CD14-positive monocyte (primary cell): ENCODE data around the gene REL. TPM values are rescaled to one million over a fixed set of nuclear protein-coding genes. Genes with fewer than 3 reads are reported as not detected.

Experiments used
- DNase-seq, 3 donors: peaks; one replicate each; pipeline ENCODE4 v3.0.0-alpha.2; 2011 to 2022
- H2AFZ ChIP-seq: 2 replicates; pipeline ENCODE4 v1.6.0; 2012; ENCODE audit warnings: mild to moderate bottlenecking, low read depth, low read length, inconsistent platforms; ENCODE audit not compliant: insufficient read depth, poor library complexity, severe bottlenecking
- H3K27ac ChIP-seq, 2 donors: 1 replicate in 1 of 2; 2 replicates in 1 of 2; pipeline ENCODE4 v1.5.1; 2012 to 2013; ENCODE audit warnings: low read length in 2 of 2, control low read depth in 1 of 2, inconsistent platforms in 1 of 2, low read depth in 1 of 2, mild to moderate bottlenecking in 1 of 2
- H3K27me3 ChIP-seq, 2 donors: one replicate each; pipeline versions ENCODE4 v1.6.0 to v1.6.1; 2011 to 2013; ENCODE audit warnings: low read length in 2 of 2; ENCODE audit not compliant: control insufficient read depth in 2 of 2, insufficient read depth in 2 of 2
- H3K36me3 ChIP-seq, 2 donors: replicated peaks in 1 of 2; 1 replicate in 1 of 2; 2 replicates in 1 of 2; pipeline versions ENCODE4 v1.5.1 to v1.6.1; 2012 to 2013; ENCODE audit warnings: low read length in 2 of 2, control low read depth in 1 of 2, inconsistent platforms in 1 of 2, mild to moderate bottlenecking in 1 of 2; ENCODE audit not compliant: insufficient read depth in 2 of 2, control insufficient read depth in 1 of 2
- H3K4me1 ChIP-seq, 2 donors: 1 replicate in 1 of 2; 2 replicates in 1 of 2; pipeline versions ENCODE4 v1.5.1 to v1.6.1; 2012 to 2013; ENCODE audit warnings: low read length in 2 of 2, control low read depth in 1 of 2, inconsistent platforms in 1 of 2, mild to moderate bottlenecking in 1 of 2, moderate library complexity in 1 of 2; ENCODE audit not compliant: insufficient read depth in 2 of 2, control insufficient read depth in 1 of 2
- H3K4me2 ChIP-seq: replicated peaks from 2 replicates; pipeline ENCODE3; 2012; ENCODE audit warnings: low read length, moderate library complexity, mild to moderate bottlenecking; ENCODE audit not compliant: poor library complexity, severe bottlenecking; ENCODE audit errors: extremely low read depth
- H3K4me3 ChIP-seq, 3 experiments: fragments of 200-600 bp in 1 of 3; sonication (generic) in 1 of 3; replicated peaks in 1 of 3; 1 replicate in 2 of 3; 2 replicates in 1 of 3; pipeline ENCODE4 v1.5.1; 2011 to 2013; ENCODE audit warnings: low read length in 3 of 3, mild to moderate bottlenecking in 3 of 3, control low read depth in 2 of 3, low read depth in 2 of 3, inconsistent platforms in 1 of 3, moderate library complexity in 1 of 3
- H3K79me2 ChIP-seq: 2 replicates; pipeline ENCODE4 v1.6.0; 2012; ENCODE audit warnings: mild to moderate bottlenecking, control low read depth, inconsistent platforms, low read length, moderate library complexity; ENCODE audit not compliant: insufficient read depth
- H3K9ac ChIP-seq: 2 replicates; pipeline ENCODE4 v1.6.0; 2017; ENCODE audit warnings: low read length, mild to moderate bottlenecking; ENCODE audit not compliant: insufficient read depth, poor library complexity, severe bottlenecking
- H3K9me3 ChIP-seq, 2 donors: replicated peaks in 1 of 2; 1 replicate in 1 of 2; 2 replicates in 1 of 2; pipeline versions ENCODE4 v1.5.1 to v1.6.1; 2012 to 2013; ENCODE audit warnings: low read length in 2 of 2, control low read depth in 1 of 2; ENCODE audit not compliant: control insufficient read depth in 1 of 2, insufficient read depth in 1 of 2
- H4K20me1 ChIP-seq: 2 replicates; pipeline ENCODE4 v1.6.0; 2012; ENCODE audit warnings: mild to moderate bottlenecking, low read length, control low read depth, moderate library complexity; ENCODE audit not compliant: insufficient read depth
- H3K27ac Mint-ChIP-seq, 7 donors: one replicate each; pipeline ENCODE4 v1.8.0; 2020; ENCODE audit warnings: mild to moderate bottlenecking in 7 of 7, mixed read lengths in 7 of 7, moderate library complexity in 6 of 7, inconsistent platforms in 2 of 7
- H3K27me3 Mint-ChIP-seq, 3 donors: one replicate each; pipeline ENCODE4 v1.8.0; 2021 to 2022; ENCODE audit warnings: low read depth in 3 of 3, mild to moderate bottlenecking in 3 of 3, mixed read lengths in 3 of 3, moderate library complexity in 3 of 3, inconsistent platforms in 1 of 3
- H3K36me3 Mint-ChIP-seq, 2 donors: one replicate each; pipeline ENCODE4 v1.8.0; 2020; ENCODE audit warnings: mixed read lengths in 2 of 2, inconsistent platforms in 1 of 2, mild to moderate bottlenecking in 1 of 2
- H3K4me1 Mint-ChIP-seq: one replicate; pipeline ENCODE4 v1.8.0; 2020; ENCODE audit warnings: mild to moderate bottlenecking, mixed read lengths
- H3K4me3 Mint-ChIP-seq, 2 donors: one replicate each; pipeline ENCODE4 v1.8.0; 2020; ENCODE audit warnings: mild to moderate bottlenecking in 2 of 2, mixed read lengths in 2 of 2, moderate library complexity in 1 of 2
- H3K9me3 Mint-ChIP-seq, 7 donors: one replicate each; pipeline ENCODE4 v1.8.0; 2020 to 2022; ENCODE audit warnings: mixed read lengths in 7 of 7, mild to moderate bottlenecking in 6 of 7, moderate library complexity in 6 of 7, inconsistent platforms in 2 of 7
- CTCF ChIP-seq: fragments of 200-600 bp; IDR thresholded peaks from one replicate; pipeline ENCODE4 v1.8.0; 2022; ENCODE audit warnings: antibody characterized with exemption, mild to moderate bottlenecking
- WGBS: methylation state at CpG from one replicate; pipeline ENCODE4 v1.1.5; 2013; ENCODE audit warnings: missing lambda C conversion rate; ENCODE audit not compliant: insufficient coverage; 5-methylcytosine and 5-hydroxymethylcytosine counted together
- intact Hi-C, 2 donors: fragments of 100-400 bp; cut with micrococcal nuclease; formaldehyde crosslinking; loops; one replicate each; pipeline versions ENCODE4 v1.15.0 to v1.15.1; 2023
- polyA plus RNA-seq, 3 donors: library from polyadenylated mRNA; depleted of rRNA in 1 of 3; unstranded in 2 of 3; stranded (reverse) in 1 of 3; fragments of 300-500 nt in 2 of 3; fragments of >200 nt in 1 of 3; fragmentation: Illumina TruSeq in 2 of 3; gene quantifications; 1 replicate in 2 of 3; 2 replicates in 1 of 3; pipeline ENCODE4 v1.2.3, GENCODE V29; 2012 to 2021

The REL gene
- polyA plus RNA-seq, 3 donors, result 18.3 to 34.3 (median 20.3) TPM

- Histone ChIP-seq H3K4me2 (no peak overlapping the region), H3K9me3 (no peaks in the 10 kb centered on the region), H3K4me3 (no peak overlapping the region), H3K79me2 (no peaks in the 10 kb centered on the region), H3K4me1 (peaks cover 7 to 10% of the 10 kb centered on the region in 2 donors), H3K27ac (no peak overlapping the region), H3K9ac (no peak overlapping the region), H4K20me1 (no peaks in the 10 kb centered on the region), H3K27me3 (no peaks in the 10 kb centered on the region), H3K36me3 (peaks cover 0 to 3% of the 10 kb centered on the region in 2 donors), H2AFZ (no peak overlapping the region)
- H3K9me3 Mint-ChIP-seq, result no peaks in the 10 kb centered on the region
- H3K27me3 Mint-ChIP-seq, result no peaks in the 10 kb centered on the region
- intact Hi-C loops, result no loop called here
- peaks cover 8% of the 10 kb centered on the region for H3K4me1 Mint-ChIP-seq
- no peak for DNase-seq
- H3K27ac Mint-ChIP-seq, result peak overlapping the region in 1 of 7 donors; percentile 21
- TF ChIP-seq CTCF, result no peak
- 98% methylated on average over 5 of the region's 7 CpGs for WGBS
- H3K4me3 Mint-ChIP-seq, result no peak overlapping the region
- peaks cover 20 to 21% of the 10 kb centered on the region in 2 donors for H3K36me3 Mint-ChIP-seq
Measured at GRCh38 chr2:60959501-60959900, 78.1 kb downstream of the REL start.

- H3K4me3 Mint-ChIP-seq, result no peak overlapping the region
- no peaks in the 10 kb centered on the region for H3K9me3 Mint-ChIP-seq
- no peaks in the 10 kb centered on the region for H3K27me3 Mint-ChIP-seq
- Histone ChIP-seq H3K27ac (peak overlapping the region in 1 of 2 donors; percentile 37), H2AFZ (no peak overlapping the region), H3K4me3 (no peak overlapping the region), H3K9me3 (no peaks in the 10 kb centered on the region), H4K20me1 (no peaks in the 10 kb centered on the region), H3K4me2 (no peak overlapping the region), H3K27me3 (no peaks in the 10 kb centered on the region), H3K4me1 (peaks cover 7 to 10% of the 10 kb centered on the region in 2 donors), H3K9ac (no peak overlapping the region), H3K79me2 (no peaks in the 10 kb centered on the region), H3K36me3 (no peaks in the 10 kb centered on the region)
- intact Hi-C loops, result no loop called here
- H3K36me3 Mint-ChIP-seq, result peaks cover 17 to 22% of the 10 kb centered on the region in 2 donors
- no peak for DNase-seq
- H3K27ac Mint-ChIP-seq, result no peak overlapping the region
- peaks cover 8% of the 10 kb centered on the region for H3K4me1 Mint-ChIP-seq
- no peak for TF ChIP-seq CTCF
- WGBS, result no CpG with 5 or more reads among the region's 1 CpG
Measured at GRCh38 chr2:60960706-60961105, 79.3 kb downstream of the REL start.
